ENCODE measurements around the gene DNAH9.

DNAH9 gene

GRCh38 chr17:11991461-11991860, 393.2 kb downstream of the DNAH9 start:
- DNase-seq: no peak

- peak in 1 of 2 donors; percentile 38 for DNase-seq
Measured at GRCh38 chr17:11996722-11997146, 398.5 kb downstream of the DNAH9 start.

- peak; percentile 94 to 96 for DNase-seq
Measured at GRCh38 chr17:11997147-11997971, 399.1 kb downstream of the DNAH9 start, which contains the start of gene ZNF18. Gene ZNF18, minus strand, starts transcription at chr17:11997475. Its CDS starts 4,646 bp downstream, at chr17:11992829.

- peak in 1 of 2 donors; percentile 2 for DNase-seq
Measured at GRCh38 chr17:11997972-11998233, 399.6 kb downstream of the DNAH9 start.

GRCh38 chr17:11999696-12000095, 401.4 kb downstream of the DNAH9 start:
- no peak for DNase-seq

- no peak for DNase-seq
Measured at GRCh38 chr17:12007466-12007865, 409.2 kb downstream of the DNAH9 start.

All from activated CD4-positive, alpha-beta T cell treated with anti-CD3 and anti-CD28 coated beads for 4 hours (primary cell).